ENCODE measurements around the gene SYNDIG1.

Gene SYNDIG1

GRCh38 chr20:24640686-24641085 lies 171.3 kb downstream of the SYNDIG1 start:
- CTCF ChIA-PET, result interaction anchor here (1.0 kb wide), 1 partner anchor 10 kb away, joined by 3 read pairs; no protein-coding TSS in a partner anchor
- POLR2A ChIA-PET, result no interaction called here
- DNase-seq (ENCODE audit: extremely low spot score), result no peak
- TF ChIP-seq, protein P1, sequence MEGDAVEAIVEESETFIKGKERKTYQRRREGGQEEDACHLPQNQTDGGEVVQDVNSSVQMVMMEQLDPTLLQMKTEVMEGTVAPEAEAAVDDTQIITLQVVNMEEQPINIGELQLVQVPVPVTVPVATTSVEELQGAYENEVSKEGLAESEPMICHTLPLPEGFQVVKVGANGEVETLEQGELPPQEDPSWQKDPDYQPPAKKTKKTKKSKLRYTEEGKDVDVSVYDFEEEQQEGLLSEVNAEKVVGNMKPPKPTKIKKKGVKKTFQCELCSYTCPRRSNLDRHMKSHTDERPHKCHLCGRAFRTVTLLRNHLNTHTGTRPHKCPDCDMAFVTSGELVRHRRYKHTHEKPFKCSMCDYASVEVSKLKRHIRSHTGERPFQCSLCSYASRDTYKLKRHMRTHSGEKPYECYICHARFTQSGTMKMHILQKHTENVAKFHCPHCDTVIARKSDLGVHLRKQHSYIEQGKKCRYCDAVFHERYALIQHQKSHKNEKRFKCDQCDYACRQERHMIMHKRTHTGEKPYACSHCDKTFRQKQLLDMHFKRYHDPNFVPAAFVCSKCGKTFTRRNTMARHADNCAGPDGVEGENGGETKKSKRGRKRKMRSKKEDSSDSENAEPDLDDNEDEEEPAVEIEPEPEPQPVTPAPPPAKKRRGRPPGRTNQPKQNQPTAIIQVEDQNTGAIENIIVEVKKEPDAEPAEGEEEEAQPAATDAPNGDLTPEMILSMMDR (IDR thresholded peaks at IDR 0.05; ENCODE audit: control extremely low read depth, extremely low read depth, low read depth, missing control alignments), result no peak

GRCh38 chr20:24643731-24644626 lies 174.6 kb downstream of the SYNDIG1 start:
- DNase-seq (ENCODE audit: extremely low spot score), result no peak
- ChIA-PET POLR2A (no interaction called here), CTCF (no interaction called here)
- TF ChIP-seq, protein P1 (IDR thresholded peaks at IDR 0.05; ENCODE audit: control extremely low read depth, extremely low read depth, low read depth, missing control alignments), result no peak

GRCh38 chr20:24646321-24646720 lies 176.9 kb downstream of the SYNDIG1 start:
- DNase-seq (ENCODE audit: extremely low spot score), result no peak
- ChIA-PET POLR2A (no interaction called here), CTCF (no interaction called here)
- TF ChIP-seq, protein P1 (IDR thresholded peaks at IDR 0.05; ENCODE audit: control extremely low read depth, extremely low read depth, low read depth, missing control alignments), result no peak

DNA sequence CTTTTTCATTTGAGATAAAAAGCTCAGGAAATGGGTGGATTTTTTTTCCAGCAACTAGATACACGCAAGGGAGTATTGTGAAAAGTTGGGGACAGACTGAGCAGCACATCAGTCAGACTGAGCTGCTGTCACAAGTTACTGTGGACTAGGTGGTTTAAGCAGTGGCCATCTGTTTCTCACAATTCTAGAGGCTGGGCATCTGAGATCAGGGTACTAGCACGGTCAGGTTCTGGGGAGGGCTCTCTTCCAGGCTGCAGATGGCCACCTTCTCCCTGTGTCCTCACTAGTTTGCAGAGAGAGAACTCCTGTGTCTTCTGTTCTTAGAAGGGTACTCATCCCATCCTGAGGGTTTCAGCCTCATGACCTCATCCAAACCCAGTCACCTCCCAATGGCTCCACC lies 178.3 kb downstream of the SYNDIG1 start:
- POLR2A ChIA-PET, result no interaction called here
- DNase-seq (ENCODE audit: extremely low spot score), result no peak
- CTCF ChIA-PET, result no interaction called here
- TF ChIP-seq, protein P1 (IDR thresholded peaks at IDR 0.05; ENCODE audit: control extremely low read depth, extremely low read depth, low read depth, missing control alignments), result no peak

- ChIA-PET POLR2A (no interaction called here), CTCF (no interaction called here)
- TF ChIP-seq, protein P1 (IDR thresholded peaks at IDR 0.05; ENCODE audit: control extremely low read depth, extremely low read depth, low read depth, missing control alignments), result no peak
- DNase-seq (ENCODE audit: extremely low spot score), result no peak
These were observed 179.1 kb downstream of the SYNDIG1 start for GRCh38 chr20:24648481-24648880.

DNA sequence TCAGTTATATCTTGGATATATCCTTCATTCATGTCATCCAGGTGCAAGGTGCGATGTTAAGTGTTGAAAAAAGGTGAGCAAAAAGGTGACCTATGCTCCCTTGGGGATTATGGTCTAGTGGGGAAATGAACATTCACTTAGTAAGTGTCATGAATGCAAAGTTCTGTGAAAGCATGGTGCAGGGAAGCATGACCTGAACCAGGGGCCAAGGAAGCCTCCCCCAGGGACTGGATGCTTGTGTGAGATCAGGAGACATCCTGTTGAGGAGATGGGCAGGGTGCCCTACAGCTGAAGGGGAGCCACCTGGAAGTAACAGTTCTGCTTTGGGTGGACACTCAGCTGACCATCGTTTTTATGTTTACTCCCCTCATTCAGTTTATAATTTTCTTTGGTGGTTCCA lies 179.5 kb downstream of the SYNDIG1 start:
- TF ChIP-seq, protein P1 (IDR thresholded peaks at IDR 0.05; ENCODE audit: control extremely low read depth, extremely low read depth, low read depth, missing control alignments), result no peak
- ChIA-PET POLR2A (no interaction called here), CTCF (no interaction called here)
- DNase-seq (ENCODE audit: extremely low spot score), result no peak

Measured in GM10248 (cell line).